GM18909 (cell line): ENCODE data around the gene ALPL.

Experiments used
- ATAC-seq: cut with Tn5 transposase; IDR thresholded peaks from one replicate; pipeline ENCODE4 v1.9.1; 2021; ENCODE audit warnings: mild to moderate bottlenecking; ENCODE audit not compliant: unreplicated experiment, poor library complexity

ALPL gene

DNA sequence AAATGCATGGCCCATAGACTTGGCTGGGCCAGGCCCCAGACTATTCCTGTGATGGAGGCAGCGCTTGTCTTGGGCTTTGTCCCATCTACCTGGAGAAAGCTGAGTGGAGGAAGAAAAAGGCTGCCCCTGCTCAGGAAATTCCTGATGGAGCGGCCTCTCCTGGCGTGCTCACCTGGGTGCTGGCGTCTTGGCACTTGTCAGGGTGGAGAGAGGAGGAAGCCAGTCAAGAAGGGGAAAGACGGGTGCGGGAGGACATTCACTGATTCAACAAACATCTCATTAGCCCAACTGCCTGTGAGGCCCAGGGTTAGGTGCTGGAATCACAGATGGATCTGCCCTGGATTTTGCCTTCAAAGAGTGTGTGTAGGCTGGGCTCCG lies 16.1 kb downstream of the ALPL start:
- ATAC-seq, result no peak

DNA sequence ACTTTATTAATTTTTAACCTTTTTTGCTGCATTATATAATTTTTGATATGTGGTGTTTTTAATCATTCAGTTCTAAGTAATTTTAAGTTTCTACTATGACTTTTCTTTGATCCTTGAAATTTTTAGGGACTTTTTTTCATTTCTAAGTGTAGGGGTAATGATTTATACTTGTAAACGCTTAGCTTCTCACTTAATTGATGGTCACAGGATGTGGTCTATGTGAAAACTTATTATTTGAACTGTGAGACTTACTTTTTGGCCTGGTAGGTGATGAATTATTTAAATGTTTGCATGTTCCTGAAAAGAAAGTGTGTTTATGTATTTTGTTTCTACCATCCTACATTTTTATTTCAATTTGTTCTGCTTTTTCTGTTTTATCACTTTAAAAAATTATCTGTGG lies 17.2 kb downstream of the ALPL start:
- no peak for ATAC-seq

DNA sequence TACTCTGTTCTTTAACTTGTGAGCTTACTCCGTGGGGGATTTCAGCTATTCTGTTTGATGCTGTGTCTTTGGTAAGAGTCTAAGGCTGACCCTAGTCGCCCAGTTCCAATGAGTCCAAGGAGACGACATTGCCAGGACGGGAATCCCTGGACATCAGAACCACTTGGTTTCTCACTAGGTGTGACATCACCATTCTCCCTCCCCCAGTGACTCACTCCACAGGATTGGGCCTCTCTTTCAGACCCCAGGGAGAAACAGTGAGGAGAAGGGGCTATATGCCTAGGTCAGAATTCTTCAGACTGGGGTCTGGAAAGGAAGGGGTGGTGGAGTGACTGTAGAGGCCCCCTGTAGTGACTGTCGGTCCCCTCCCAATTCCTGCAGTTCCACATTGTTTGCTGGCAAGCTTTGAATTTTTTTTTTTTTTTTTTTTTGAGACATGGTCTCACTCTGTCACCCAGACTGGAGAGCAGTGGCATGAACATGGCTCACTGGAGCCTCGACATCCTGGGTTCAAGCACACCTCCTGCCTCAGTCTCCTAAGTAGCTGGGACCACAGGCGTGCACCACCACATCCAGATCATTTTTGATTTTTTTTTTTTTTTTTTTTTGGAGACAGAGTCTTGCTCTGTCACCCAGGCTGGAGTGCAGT lies 21.3 kb downstream of the ALPL start:
- ATAC-seq, result no peak

DNA sequence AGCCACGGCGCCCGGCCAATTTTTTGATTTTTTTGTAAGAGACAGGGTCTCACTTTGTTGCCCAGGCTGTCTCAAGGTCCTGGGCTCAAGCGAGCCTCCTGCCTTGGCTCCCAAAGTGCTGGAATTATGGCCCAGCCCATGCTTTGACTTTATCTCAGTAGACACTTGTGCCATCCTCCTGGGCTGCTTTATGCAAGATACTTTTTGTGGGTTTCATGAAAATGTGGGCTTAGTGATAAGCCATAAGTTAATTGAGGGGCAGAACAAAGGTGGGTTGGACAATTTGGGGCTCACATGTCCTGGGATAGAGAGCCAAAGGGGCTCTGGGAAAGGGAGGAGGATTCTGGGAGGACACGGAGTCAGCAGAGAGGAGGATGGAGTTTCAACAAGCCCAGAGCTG lies 22.0 kb downstream of the ALPL start:
- no peak for ATAC-seq

DNA sequence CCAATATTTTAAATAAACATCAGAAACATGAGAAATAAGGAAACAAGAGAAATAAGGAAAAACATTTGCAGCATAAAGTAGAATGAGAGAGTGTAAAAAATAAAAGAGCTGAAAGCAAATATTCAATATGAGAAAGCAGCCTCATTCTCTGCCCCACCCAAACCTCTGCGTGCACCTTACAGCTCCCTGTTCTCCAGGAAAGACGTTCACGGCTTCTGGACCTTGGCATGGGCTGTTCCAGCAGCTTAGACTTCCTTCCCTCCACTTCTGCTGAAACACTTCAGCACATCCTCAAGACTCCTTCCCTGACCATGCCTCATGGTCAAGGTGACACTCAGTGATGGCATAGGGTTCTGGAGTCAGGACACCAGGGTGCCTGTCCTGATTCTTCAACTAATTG lies 23.3 kb downstream of the ALPL start:
- ATAC-seq, result no peak

DNA sequence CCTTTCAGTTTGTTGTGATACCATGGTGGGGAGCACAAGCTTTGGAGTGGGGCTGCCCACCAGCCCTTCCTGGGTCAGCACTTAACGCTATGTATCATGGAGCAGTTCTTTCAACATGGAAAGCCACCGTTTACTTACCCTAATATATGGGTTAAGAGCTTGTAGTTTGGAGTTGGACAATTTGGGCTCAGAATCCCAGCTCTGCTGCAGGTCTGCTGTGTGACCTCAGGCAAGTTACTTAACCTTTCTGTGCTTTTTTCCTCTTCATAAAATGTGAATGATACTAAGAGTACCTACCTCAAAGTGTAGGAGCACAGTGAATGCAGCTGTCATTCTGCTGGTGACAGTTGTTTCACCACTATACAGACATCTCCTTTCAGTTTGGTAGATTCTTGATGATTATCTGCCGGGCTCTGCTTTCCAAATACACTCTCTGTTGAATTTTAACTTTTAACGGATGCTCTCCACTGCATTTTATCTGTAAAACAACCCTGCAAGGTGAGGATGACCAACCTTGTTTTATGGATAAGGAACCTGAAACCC lies 23.8 kb downstream of the ALPL start:
- no peak for ATAC-seq

DNA sequence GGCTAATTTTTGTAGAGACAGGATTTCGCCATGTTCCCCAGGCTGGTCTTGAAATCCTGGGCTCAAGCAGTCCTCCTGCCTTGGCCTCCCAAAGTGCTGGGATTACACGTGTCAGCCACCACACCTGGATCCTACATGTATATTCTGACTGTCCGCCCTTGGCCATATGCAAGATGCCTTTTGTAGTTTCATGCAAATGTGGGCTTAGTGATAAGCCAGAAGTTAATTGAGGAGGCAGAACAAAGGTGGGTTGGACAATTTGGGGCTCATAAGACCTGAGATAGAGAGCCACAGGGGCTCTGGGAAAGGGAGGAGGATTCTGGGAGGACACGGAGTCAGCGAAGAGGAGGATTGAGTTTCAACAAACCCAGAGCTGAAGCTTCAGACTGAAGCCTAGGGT lies 24.9 kb downstream of the ALPL start:
- ATAC-seq, result no peak

DNA sequence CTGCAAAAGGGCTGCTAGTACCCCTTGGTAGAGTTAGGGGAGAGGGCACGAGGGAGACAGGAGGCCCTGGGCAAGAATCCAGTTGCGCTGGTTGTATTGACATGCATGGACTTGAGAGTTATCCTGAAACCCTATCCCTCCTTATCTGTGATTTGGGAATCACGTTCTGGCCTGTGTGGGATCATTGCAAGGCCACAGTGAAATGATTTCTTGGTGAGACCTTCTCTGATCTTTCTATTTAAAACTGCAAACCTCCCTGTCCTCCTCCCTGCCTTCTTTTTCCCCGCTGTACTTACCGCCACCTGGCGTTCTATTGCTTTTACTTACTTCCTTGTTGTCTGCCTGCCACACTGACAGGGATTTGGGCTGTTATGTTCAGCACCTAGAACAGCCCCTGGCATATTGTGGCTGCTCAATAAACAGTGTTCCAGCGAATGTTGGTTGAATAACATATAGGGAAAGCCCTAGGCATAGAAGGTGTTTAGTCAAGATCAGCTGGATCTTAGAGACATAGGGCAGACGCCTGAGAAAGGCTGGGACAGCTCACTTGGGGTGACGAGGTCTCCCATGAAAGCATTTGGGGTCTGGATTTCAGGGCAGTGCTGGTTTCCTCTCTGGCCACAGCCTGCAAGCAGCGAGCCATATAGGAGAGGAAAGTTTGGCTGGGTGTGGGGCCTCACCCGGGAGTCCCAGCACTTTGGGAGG lies 25.6 kb downstream of the ALPL start:
- ATAC-seq, result no peak

DNA sequence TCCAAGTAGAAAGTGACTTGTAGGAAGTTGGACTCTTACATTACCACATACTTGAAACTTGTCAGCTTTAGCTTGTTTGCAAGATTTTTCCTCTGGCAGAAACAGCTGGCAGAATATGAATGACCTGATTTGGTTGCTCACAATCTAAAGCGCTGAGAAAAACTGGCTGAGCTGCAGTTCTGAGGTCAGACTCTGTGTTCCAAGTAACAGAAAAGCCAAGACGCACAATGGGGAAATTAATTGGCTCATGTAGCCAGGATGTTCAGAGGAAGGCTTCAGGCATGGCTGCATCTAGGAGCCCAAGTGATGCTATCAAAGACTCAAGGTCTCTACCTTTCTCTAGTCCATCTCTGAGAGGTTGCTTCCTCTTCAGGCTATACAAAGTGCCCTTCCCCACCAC lies 27.0 kb downstream of the ALPL start:
- ATAC-seq, result no peak

DNA sequence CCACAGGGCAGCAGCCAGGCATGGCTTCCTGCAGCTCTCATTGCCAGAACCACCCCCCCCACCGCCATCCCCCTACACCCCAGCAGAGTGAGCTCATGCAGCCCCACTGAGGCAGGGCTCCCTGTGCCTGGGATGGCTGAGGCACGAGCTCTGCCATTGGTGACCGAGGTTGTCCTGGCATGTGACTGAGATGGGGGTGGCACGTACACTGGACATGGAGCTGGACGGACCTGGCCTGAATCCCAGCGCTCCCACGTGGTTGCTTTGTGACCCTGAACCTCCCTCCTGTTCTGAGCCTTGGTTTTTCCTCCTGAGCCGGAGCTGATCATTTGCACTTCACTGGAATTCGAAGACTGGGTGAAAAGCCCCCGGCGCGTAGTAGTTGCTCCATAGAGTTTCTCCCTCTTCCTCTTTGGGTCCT lies 28.3 kb downstream of the ALPL start:
- ATAC-seq, result no peak

DNA sequence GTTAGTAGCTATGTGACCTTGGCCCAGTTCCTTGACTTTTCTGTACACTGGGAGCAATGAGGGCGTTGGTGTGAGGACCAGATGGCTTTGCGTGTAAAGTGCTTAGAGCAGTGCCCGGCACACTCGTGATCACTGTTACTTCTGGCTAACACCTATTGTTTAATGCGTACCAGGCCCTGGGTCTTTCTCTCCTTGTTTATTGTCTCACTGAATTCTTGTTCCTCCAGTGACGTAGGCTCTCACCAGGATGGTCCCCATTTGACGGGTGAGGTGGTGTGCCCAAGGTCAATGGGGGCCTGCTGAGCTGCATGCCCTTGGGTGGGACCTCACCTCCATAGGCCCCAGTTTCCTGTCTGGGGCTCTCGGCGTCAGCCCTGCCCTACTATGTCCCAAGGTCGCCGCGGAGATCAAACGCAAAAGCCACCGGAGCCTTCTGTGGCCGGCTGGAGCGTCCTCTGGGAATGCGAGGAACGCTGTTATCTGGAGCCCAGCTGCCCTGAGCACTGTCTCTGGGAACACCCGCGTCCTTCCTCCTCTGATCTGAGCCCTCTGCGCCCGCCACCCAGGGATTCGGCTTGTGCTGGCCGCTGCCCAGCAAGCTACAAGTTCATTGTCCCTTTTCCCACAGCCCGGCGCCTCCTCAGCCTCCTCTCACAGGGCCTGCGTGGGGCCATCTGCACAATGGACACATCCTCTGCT lies 28.9 kb downstream of the ALPL start:
- ATAC-seq, result no peak

DNA sequence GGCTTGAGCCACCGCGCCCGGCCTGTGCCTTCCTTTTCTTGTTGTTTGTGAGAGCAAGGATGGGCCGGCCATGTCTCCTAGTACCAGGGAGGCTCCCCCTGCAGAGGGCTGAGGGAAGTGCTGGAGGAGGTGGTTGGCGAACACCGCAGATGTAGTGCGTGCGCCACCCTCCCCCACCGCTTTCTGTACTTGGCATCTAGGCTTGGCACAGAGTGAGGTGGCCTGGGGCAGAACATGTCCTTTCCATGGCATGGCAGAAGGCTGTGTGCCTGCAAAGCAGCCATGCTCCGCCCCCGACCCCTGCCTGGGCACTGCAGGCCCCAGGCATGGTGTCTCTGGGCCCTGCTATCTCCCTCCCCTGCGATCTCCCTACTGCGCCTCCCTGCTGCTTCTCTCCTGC lies 30.7 kb downstream of the ALPL start:
- no peak for ATAC-seq

DNA sequence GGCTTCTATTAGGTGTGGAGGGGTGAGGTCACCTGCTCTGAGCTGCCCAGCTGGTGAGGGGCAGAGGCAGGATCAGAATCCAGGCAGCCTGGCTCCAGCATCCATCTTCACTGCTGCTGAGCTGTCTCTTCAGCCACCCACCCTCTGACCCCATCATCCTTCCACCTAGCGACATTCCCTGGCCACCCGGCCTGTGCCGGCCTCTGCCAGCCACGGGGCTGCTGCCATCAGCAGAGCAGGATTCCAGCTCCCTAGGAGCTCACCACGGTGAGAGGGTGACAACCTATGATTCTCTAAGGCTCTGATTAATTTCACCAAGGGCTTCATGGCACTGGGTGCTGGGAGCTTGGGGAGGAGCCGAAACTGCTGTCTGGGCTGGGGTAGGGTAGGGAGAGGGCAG lies 32.1 kb downstream of the ALPL start:
- ATAC-seq, result no peak

DNA sequence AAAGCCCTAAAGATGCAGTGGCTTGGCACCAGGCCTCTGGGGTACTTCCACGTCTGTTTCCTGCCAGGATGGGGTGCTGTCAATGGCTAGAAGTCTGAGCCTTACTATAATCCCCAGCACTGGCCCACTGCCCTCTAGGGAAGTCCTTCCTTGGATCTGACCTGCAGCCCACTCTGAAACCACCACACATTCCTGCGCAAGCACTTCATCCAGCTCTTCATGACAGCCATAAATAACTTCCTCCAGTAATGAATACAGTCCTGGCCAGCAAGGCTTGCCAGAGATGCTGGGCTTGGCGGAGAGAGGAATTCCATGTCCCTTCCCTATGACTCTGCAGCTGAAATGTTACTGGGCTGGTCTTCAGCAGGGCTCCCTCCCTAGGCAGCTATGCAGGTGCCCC lies 32.6 kb downstream of the ALPL start:
- ATAC-seq, result no peak

DNA sequence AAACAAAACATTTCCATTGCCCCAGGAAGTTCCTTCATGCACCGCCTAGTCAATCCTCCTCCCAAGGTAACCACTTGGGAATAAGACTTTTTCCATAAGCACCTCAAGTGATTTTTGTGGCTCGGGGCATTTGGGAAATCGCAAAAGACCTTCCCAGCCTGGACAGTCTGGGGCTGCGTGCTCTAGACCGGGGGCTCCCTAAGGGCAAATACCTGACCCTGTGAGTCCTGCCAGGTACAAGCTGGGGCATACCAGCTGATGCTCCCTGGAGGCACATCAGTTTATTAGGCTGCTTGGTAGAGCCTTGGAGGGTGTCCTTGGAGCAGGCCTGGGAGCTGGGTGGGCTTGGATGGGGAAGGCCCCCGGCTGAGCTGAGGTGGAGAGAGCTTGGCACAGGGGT lies 34.4 kb downstream of the ALPL start:
- ATAC-seq, result no peak

DNA sequence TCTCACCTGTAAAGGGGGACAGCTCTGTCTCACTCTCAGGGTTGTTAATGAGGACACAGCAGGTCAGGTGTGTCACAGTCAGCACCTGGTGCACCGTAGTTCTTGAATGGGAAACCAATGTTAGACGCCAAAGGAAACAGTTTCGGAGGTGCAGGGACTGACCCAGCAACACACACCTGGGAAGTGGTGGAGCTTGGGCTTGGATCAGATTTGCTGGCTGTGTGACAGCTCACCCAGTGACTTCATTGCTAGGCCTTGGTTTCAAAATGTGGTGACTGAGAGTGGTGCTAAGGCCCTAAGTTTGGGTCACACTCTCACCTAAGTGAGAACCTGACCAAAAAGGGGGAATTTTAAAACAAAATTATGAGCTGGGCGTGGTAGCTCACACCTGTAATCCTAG lies 34.9 kb downstream of the ALPL start:
- ATAC-seq, result no peak

DNA sequence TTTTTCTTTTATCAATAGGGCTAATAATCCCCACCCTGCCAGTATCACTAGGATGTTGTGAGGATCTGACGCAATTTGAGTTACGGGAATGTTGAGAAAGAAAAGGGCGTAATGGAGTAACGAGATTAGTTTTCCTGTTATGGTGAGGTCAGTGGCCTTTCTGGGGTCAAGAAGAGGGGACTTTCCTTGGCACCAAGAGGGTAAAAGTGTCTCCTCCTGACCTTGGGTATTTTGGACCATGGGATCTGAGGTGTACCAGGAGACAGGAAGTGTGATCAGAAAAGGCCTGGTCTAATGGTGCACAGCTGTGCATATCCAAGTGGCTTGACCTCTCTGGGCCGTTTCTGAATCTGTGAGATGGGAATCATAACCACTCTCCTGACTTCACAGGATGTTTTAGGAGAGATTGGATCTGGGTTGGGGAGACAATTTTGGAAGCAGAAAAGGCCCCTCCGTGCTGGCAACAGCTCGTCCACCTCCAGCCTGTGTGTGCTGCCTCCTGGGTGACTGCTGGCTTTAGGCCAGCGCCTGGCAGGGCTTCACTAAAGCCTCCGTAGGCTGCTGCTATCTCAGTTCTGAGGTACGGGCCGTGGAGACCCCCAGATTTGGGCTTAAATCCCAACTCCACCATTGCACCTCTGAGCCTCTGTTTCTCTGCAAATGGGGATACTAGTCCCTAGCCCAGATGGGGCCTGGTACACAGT lies 37.1 kb downstream of the ALPL start:
- ATAC-seq, result no peak

DNA sequence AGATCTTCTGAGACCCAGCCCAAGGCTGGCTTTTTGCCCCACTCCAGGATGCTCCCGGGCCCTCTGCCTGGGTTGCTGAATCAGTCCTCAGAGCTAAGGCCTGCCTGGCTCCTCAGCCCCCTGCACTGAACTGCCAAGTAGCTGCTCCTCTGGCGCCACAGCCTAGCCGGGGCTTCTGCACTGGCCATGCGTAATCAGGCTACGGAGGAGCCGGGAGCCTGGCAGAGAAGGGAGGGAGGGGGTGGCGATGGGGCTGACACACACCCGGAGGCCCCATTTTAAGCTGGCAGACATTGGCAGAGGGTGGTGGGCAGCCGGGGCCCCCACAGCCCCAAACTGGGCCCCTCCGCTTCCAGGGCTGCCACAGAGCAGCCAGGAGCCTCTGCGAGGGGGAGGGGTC lies 38.7 kb downstream of the ALPL start:
- ATAC-seq, result no peak

DNA sequence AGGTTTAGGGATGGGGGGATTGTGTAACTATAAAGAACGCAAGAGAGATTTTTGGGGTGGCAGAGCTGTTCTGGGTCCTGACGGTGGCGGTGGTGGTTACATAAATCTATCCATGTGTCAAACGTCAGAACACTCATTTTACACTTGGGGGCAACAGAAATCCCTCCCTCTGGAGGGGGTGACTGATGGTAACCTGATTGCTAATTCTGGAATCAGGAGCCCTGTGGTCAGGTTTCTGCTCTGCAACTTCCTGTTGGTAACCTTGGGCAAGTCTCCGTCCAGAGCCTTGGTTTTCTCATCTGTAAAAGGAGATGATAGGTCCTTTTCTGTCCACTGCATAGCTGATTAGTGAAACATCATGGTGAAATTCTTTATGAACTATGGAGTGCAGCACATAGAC lies 40.9 kb downstream of the ALPL start:
- no peak for ATAC-seq

DNA sequence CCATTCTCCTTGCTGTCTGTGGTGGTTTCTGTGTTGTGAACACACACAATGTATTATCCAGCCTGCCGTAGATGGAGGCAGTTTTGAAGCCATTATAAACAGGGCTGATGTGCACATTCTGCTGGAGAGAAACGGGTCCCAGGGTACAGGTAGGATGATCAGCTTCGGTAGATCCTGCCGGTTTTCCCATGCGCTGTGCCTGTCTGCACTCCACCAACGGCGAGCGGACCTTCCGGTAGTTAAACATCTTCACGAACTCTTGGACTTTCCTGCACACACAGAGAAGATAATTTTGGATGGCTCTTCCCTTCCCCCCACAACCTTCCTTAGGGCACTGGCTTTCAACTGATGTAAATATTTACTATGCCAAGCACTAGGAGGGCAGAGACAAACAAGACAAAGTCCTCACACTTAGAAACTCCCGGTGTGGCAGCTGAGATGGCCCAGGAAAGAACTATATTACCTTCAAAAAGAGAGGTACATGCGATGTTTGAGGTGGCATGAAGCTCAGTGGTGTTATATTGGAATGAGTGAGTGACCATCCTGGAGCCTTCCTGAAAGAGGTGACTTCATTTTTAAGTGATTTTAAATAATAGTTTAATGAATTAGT lies 41.7 kb downstream of the ALPL start:
- no peak for ATAC-seq

DNA sequence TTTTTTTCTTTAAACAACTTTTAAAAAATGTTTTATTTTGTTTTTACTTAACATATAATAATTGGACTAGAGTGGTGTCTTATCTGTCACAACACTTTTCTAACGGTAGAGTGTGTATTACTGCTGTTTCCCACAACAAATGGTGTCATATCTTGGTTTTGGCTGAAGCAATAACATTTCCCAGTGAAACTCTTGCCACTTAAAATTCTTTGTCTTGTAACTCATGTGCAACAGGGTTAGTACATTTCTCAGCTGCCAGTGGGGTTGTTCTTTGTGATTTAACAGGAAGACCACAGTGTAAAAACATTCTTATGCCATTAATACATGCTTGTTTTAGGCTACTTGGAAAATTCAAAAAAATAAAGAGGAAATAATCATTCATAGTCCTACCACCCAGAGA lies 43.5 kb downstream of the ALPL start:
- no peak for ATAC-seq
